Measurements from ENCODE around the gene PFKFB4. TPM values are rescaled to one million over a fixed set of nuclear protein-coding genes. Genes with fewer than 3 reads are reported as not detected.

The PFKFB4 gene
- total and polyA plus RNA-seq, 10 of the 15 experiments (the other 5 are each of a cell fraction or from before 2014, with no cell fraction given), result 0.37 to 89.1 (median 5.2) TPM

GRCh38 chr3:48472923-48473616, 83.5 kb downstream of the PFKFB4 start (continued):
- no peak; the same call in 1 of the 2 replicates for TF ChIP-seq ZBTB40 (IDR thresholded peaks at IDR 0.05; ENCODE audit: borderline replicate concordance)
- no peak for TF ChIP-seq CBX5 (IDR thresholded peaks at IDR 0.05; ENCODE audit: low read depth)
- TF ChIP-seq ZZZ3 (IDR thresholded peaks at IDR 0.05; ENCODE audit: control insufficient read depth, insufficient read length, low read depth), result no peak
- TF ChIP-seq ATF7 (IDR thresholded peaks at IDR 0.05; ENCODE audit: low read depth), result peak; percentile 99
- peak; percentile 55; the same call in 1 of the 2 replicates for TF ChIP-seq SREBF1 (IDR thresholded peaks at IDR 0.05; ENCODE audit: low read length)
- TF ChIP-seq DPF2 (IDR thresholded peaks at IDR 0.05), result peak; percentile 59; the same call in 1 of the 2 replicates
- no peak for TF ChIP-seq NFXL1 (IDR thresholded peaks at IDR 0.05; ENCODE audit: borderline replicate concordance)
- TF ChIP-seq GABPA (IDR thresholded peaks at IDR 0.05; ENCODE audit: low read depth), result no peak; the same call in 1 of the 2 replicates
- TF ChIP-seq BHLHE40 (IDR thresholded peaks at IDR 0.05; ENCODE audit: borderline replicate concordance in 1 of 2, low read depth in 2 of 2, low read length in 1 of 2), result peak; percentile 43 to 45; a peak in 3 of 4 replicates
- TF ChIP-seq REST (IDR thresholded peaks at IDR 0.05; ENCODE audit: low read depth, low read length), result 0 out of 2 replicates have a peak, but pooled peaks have one; percentile 20
- TF ChIP-seq MEF2B (IDR thresholded peaks at IDR 0.05; ENCODE audit: partially characterized antibody, poor library complexity, severe bottlenecking), result peak; percentile 70
- TF ChIP-seq USF2 (IDR thresholded peaks at IDR 0.05; ENCODE audit: borderline replicate concordance, low read depth, low read length), result no peak; the same call in 1 of the 2 replicates
- peak; percentile 58; the same call in 1 of the 2 replicates for TF ChIP-seq RFX5 (IDR thresholded peaks at IDR 0.05; ENCODE audit: low read depth, low read length)
- TF ChIP-seq PRDM15 (CRISPR knock-in tag; IDR thresholded peaks at IDR 0.05), result 0 out of 2 replicates have a peak, but pooled peaks have one; percentile 7
- TF ChIP-seq NR2C1 (IDR thresholded peaks at IDR 0.05), result no peak
- 0 out of 2 replicates have a peak, but pooled peaks have one; percentile 45 for TF ChIP-seq STAT3 (IDR thresholded peaks at IDR 0.05; ENCODE audit: low read depth, low read length)
- TF ChIP-seq IKZF1 (conservative IDR thresholded peaks at IDR 0.05), result peak; percentile 94
